HCT116 (cell line): ENCODE measurements around the gene ETV7. TPM values are rescaled to one million over a fixed set of nuclear protein-coding genes. Genes with fewer than 3 reads are reported as not detected.

Experiments used
- ATAC-seq: fragments of 200-7000 bp; cut with Tn5 transposase; 2 replicates; pipeline ENCODE4 v1.9.1; 2020; ENCODE audit warnings: mild to moderate bottlenecking, moderate library complexity
- BruUV-seq: library from RNA; stranded (reverse); fragments of 400-500 nt; replicated peaks from 2 replicates; lab custom pipeline; 2021; lab: Mats Ljungman, UMichigan
- CTCF ChIA-PET: fragments of 300-600 bp; sonication (Branson Sonifier 250); formaldehyde crosslinking; loops from one replicate; lab custom pipeline; 2021; ENCODE audit warnings: antibody characterized with exemption; lab: Charles Lee
- POLR2A ChIA-PET: fragments of 300-600, 350-600 bp; sonication (Branson Sonifier 250); formaldehyde crosslinking; loops from one replicate; lab custom pipeline; 2021; ENCODE audit warnings: antibody characterized with exemption; lab: Charles Lee
- RAD21 ChIA-PET, 2 experiments: fragments of 300-600 bp; sonication (Branson Sonifier 250); formaldehyde crosslinking; loops; one replicate each; lab custom pipeline; 2023; ENCODE audit warnings: low total read pairs in 2 of 2; ENCODE audit not compliant: uncharacterized antibody in 2 of 2, unreplicated experiment in 2 of 2, low non-redundant PET in 1 of 2; lab: Charles Lee
- DNase-seq: peaks from one replicate; pipeline ENCODE4 v3.0.0-alpha.2; 2010; ENCODE audit warnings: low read depth, low spot score
- H2AFZ ChIP-seq: fragments of 200-600 bp; shearing (Covaris generic), sonication (generic); 2 replicates; pipeline ENCODE4 v1.6.1; 2017; ENCODE audit warnings: low read depth, mixed run types, mixed read lengths, antibody characterized with exemption, low read length; ENCODE audit not compliant: poor library complexity, severe bottlenecking
- H3K27ac ChIP-seq: 2 replicates; pipeline ENCODE4 v1.5.1; 2012; ENCODE audit warnings: low read depth, low read length
- H3K27me3 ChIP-seq: fragments of 200-600 bp; sonication (generic); 2 replicates; pipeline ENCODE4 v1.6.1; 2016; ENCODE audit warnings: mixed run types, low read length, mixed read lengths; ENCODE audit not compliant: insufficient read depth
- H3K36me3 ChIP-seq, 2 experiments: fragments of 200-500 bp in 1 of 2; fragments of 200-600 bp in 1 of 2; sonication (Bioruptor generic) in 1 of 2; sonication (generic) in 1 of 2; 2 replicates each; pipeline versions ENCODE4 v1.5.1 to v1.6.1; 2014 to 2016; ENCODE audit warnings: low read length in 2 of 2, inconsistent platforms in 1 of 2, mixed read lengths in 1 of 2, mixed run types in 1 of 2; ENCODE audit not compliant: insufficient read depth in 2 of 2, control insufficient read depth in 1 of 2
- H3K4me1 ChIP-seq, 2 experiments: fragments of 200-600 bp in 1 of 2; sonication (generic) in 1 of 2; 2 replicates each; pipeline versions ENCODE4 v1.5.1 to v1.6.1; 2012 to 2017; ENCODE audit warnings: low read length in 2 of 2, inconsistent platforms in 1 of 2, mild to moderate bottlenecking in 1 of 2, mixed read lengths in 1 of 2, mixed run types in 1 of 2, moderate library complexity in 1 of 2; ENCODE audit not compliant: insufficient read depth in 2 of 2, control insufficient read depth in 1 of 2
- H3K4me2 ChIP-seq: fragments of 200-600 bp; sonication (generic); 2 replicates; pipeline ENCODE4 v1.6.1; 2017; ENCODE audit warnings: mixed run types, low read length, mixed read lengths
- H3K4me3 ChIP-seq, 2 experiments: fragments of 200-600 bp in 1 of 2; sonication (generic) in 1 of 2; replicated peaks in 1 of 2; 2 replicates each; pipeline ENCODE4 v1.5.1; 2011 to 2016; ENCODE audit warnings: low read length in 2 of 2, control low read depth in 1 of 2, low read depth in 1 of 2, mild to moderate bottlenecking in 1 of 2, mixed read lengths in 1 of 2, mixed run types in 1 of 2
- H3K79me2 ChIP-seq: fragments of 200-600 bp; sonication (generic); 2 replicates; pipeline ENCODE4 v1.6.1; 2017; ENCODE audit warnings: mild to moderate bottlenecking, mixed run types, low read length, moderate library complexity, mixed read lengths; ENCODE audit not compliant: insufficient read depth
- H3K9ac ChIP-seq: fragments of 200-600 bp; sonication (generic); 2 replicates; pipeline ENCODE4 v1.6.1; 2016; ENCODE audit warnings: low read length, mixed read lengths
- H3K9me2 ChIP-seq: fragments of 200-600 bp; sonication (generic), shearing (Covaris generic); 2 replicates; pipeline ENCODE4 v1.6.1; 2017; ENCODE audit warnings: mixed run types, mild to moderate bottlenecking, moderate library complexity; ENCODE audit not compliant: insufficient read depth
- H3K9me3 ChIP-seq, 2 experiments: fragments of 200-500 bp in 1 of 2; fragments of 200-600 bp in 1 of 2; sonication (Bioruptor generic) in 1 of 2; sonication (generic) in 1 of 2; 2 replicates each; pipeline ENCODE4 v1.6.1; 2014 to 2017; ENCODE audit warnings: low read length in 2 of 2, mixed read lengths in 2 of 2, inconsistent platforms in 1 of 2, low read depth in 1 of 2, mild to moderate bottlenecking in 1 of 2, mixed run types in 1 of 2, moderate library complexity in 1 of 2; ENCODE audit not compliant: control insufficient read depth in 1 of 2, insufficient read depth in 1 of 2
- H4K20me1 ChIP-seq: fragments of 200-600 bp; sonication (generic), shearing (Covaris generic); 2 replicates; pipeline ENCODE4 v1.6.1; 2017; ENCODE audit warnings: mixed run types, mild to moderate bottlenecking, moderate library complexity; ENCODE audit not compliant: insufficient read depth
- CBX3 ChIP-seq: IDR thresholded peaks from 2 replicates; pipeline ENCODE4 v1.6.1; 2012; ENCODE audit warnings: low read depth
- EGR1 ChIP-seq: IDR thresholded peaks from 2 replicates; pipeline ENCODE4 v1.6.1; 2012; ENCODE audit warnings: low read depth
- ELF1 ChIP-seq: IDR thresholded peaks from 2 replicates; pipeline ENCODE4 v1.6.1; 2012; ENCODE audit warnings: low read depth, borderline replicate concordance
- EZH2 ChIP-seq: fragments of 200-600 bp; sonication (generic); IDR thresholded peaks from 2 replicates; pipeline ENCODE4 v1.6.1; 2017; ENCODE audit warnings: antibody characterized with exemption, mixed run types
- FOSL1 ChIP-seq: IDR thresholded peaks from 2 replicates; pipeline ENCODE4 v1.6.1; 2012; ENCODE audit warnings: low read depth
- JUND ChIP-seq: IDR thresholded peaks from 2 replicates; pipeline ENCODE4 v1.6.1; 2012
- POLR2A ChIP-seq: IDR thresholded peaks from 2 replicates; pipeline ENCODE4 v1.7.0; 2011; ENCODE audit warnings: borderline replicate concordance; ENCODE audit not compliant: insufficient read depth, insufficient read length; ENCODE audit errors: extremely low read depth
- RAD21 ChIP-seq: IDR thresholded peaks from 2 replicates; pipeline ENCODE4 v1.6.1; 2012; ENCODE audit warnings: low read depth, mild to moderate bottlenecking
- SP1 ChIP-seq: IDR thresholded peaks from 2 replicates; pipeline ENCODE4 v1.6.1; 2012; ENCODE audit warnings: low read depth
- YY1 ChIP-seq: IDR thresholded peaks from 2 replicates; pipeline ENCODE4 v1.6.1; 2011; ENCODE audit warnings: low read length, low read depth, moderate library complexity, mild to moderate bottlenecking; ENCODE audit not compliant: insufficient replicate concordance; ENCODE audit errors: extremely low read depth
- ZFX ChIP-seq: fragments of 450-650 bp; IDR thresholded peaks from 2 replicates; pipeline ENCODE4 v1.6.1; 2017
- ZNF274 ChIP-seq: fragments of 200-500 bp; sonication (Bioruptor generic); IDR thresholded peaks from 2 replicates; pipeline ENCODE4 v1.6.1; 2014; ENCODE audit warnings: mild to moderate bottlenecking, low read depth, low read length, inconsistent platforms
- intact Hi-C: fragments of 100-400 bp; cut with micrococcal nuclease; formaldehyde crosslinking; loops from 2 replicates; pipeline ENCODE4 v1.10.0; 2022
- total RNA-seq: library from RNA; stranded (reverse); gene quantifications from one replicate; pipeline ENCODE4 v1.2.1, GENCODE V29; 2021; ENCODE audit not compliant: unreplicated experiment
- TF ChIP-seq, protein P1 (sequence below): IDR thresholded peaks from 2 replicates; pipeline ENCODE4 v1.6.1; 2012
- TF ChIP-seq, protein P2 (sequence below): IDR thresholded peaks from 2 replicates; pipeline ENCODE4 v1.6.1; 2011; ENCODE audit warnings: mild to moderate bottlenecking, low read length, moderate library complexity; ENCODE audit not compliant: insufficient replicate concordance; ENCODE audit errors: extremely low read depth

Gene ETV7
- total RNA-seq, 1 experiment from 2014 or later = 1.0 TPM

DNA sequence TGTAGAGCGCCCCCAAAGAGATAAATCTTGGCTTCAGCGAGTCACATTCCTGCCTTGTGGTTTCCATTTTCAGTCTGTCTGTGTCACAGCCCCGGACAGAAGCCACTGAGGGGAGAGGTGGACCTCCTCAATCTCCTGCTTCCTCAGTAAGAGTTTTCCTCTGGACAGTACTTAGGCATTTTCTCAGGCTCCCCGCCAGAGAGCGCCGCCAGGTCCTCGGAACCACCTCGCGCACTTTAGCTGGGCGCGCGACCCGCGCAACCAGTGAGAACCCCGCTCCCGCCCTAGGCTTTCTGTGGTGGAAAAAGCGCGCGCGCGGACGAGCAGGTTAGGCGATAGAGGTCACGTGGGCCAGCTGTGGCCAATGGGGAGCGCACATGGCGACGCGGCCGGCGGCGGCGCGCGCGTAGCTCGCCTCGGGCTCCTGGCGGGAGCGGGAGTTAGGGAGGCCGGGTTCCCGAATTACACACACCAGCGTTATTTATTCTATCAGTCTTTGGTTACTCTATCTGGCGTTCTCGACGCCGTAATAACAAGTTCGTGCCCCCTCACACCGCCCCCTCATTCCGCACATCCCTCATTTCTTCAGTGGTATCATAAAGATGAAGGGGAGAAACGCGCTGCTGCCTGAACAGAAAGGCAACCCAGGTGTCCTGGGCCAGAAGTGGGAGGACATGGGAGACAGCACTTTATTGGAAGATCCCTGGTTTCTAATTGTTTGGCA, 35.8 kb upstream of the ETV7 start (continued):
- TF ChIP-seq, protein P1, sequence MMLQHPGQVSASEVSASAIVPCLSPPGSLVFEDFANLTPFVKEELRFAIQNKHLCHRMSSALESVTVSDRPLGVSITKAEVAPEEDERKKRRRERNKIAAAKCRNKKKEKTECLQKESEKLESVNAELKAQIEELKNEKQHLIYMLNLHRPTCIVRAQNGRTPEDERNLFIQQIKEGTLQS = no peak
- TF ChIP-seq SP1 (peak; percentile 44; the same call in 1 of the 2 replicates), ELF1 (no peak)

DNA sequence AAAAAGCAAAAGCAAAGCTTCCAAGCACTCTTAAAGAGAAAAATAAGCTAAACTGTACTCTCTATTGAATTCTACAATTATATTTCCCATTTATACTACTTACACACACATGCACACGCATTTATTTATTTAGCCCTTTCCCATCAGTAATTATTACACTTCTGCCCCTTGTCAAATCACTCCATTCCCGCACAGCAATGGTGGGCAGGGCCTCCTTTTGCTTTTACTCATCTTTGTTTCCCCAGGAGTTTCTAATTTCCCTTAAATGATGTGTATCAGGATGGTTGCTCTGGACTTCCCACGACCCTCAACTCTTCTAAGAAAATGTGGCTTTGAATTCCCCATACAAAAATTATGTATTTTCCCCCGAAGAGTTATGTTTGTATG, 35.2 kb upstream of the ETV7 start:
- H3K9me3 ChIP-seq = no peaks in the 10 kb centered on the region
- intact Hi-C loops = loop anchor here (1.0 to 5.0 kb wide), 3 partner anchors 154 to 260 kb away; partner anchors contain the start of gene SRSF3
- peak overlapping the region; percentile 76 for H2AFZ ChIP-seq
- ChIA-PET CTCF (interaction anchor here (1.0 to 1.6 kb wide), 3 partner anchors 13 to 360 kb away, joined by 3 to 9 read pairs (median 3); no protein-coding TSS in a partner anchor), POLR2A (interaction anchor here (1.0 to 1.4 kb wide), 2 partner anchors 19 to 21 kb away, joined by 5 to 8 read pairs; partner anchors contain the start of gene KCTD20), RAD21 (no interaction called here)
- H3K27ac ChIP-seq = no peak overlapping the region
- H3K9me2 ChIP-seq = no peaks in the 10 kb centered on the region
- H3K9ac ChIP-seq = peak overlapping the region; percentile 53
- H3K4me1 ChIP-seq = peaks cover 6 to 22% of the 10 kb centered on the region in 2 experiments; a peak in 3 of 4 replicates
- H3K4me3 ChIP-seq = peak overlapping the region; percentile 33 to 49
- H4K20me1 ChIP-seq = no peaks in the 10 kb centered on the region
- DNase-seq = no peak
- H3K27me3 ChIP-seq = no peaks in the 10 kb centered on the region
- TF ChIP-seq, protein P2, sequence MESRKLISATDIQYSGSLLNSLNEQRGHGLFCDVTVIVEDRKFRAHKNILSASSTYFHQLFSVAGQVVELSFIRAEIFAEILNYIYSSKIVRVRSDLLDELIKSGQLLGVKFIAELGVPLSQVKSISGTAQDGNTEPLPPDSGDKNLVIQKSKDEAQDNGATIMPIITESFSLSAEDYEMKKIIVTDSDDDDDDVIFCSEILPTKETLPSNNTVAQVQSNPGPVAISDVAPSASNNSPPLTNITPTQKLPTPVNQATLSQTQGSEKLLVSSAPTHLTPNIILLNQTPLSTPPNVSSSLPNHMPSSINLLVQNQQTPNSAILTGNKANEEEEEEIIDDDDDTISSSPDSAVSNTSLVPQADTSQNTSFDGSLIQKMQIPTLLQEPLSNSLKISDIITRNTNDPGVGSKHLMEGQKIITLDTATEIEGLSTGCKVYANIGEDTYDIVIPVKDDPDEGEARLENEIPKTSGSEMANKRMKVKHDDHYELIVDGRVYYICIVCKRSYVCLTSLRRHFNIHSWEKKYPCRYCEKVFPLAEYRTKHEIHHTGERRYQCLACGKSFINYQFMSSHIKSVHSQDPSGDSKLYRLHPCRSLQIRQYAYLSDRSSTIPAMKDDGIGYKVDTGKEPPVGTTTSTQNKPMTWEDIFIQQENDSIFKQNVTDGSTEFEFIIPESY = no peak
- TF ChIP-seq ELF1 (no peak), JUND (no peak), EZH2 (no peak), POLR2A (no peak), ZFX (no peak), RAD21 (no peak), YY1 (no peak), FOSL1 (no peak), EGR1 (no peak), CBX3 (no peak), ZNF274 (no peak)
- TF ChIP-seq, protein P1 = no peak
- ATAC-seq = peak; percentile 0; the same call in 1 of the 2 replicates
- no peaks in the 10 kb centered on the region for H3K36me3 ChIP-seq
- peak overlapping the region; percentile 75 for H3K4me2 ChIP-seq
- H3K79me2 ChIP-seq = no peaks in the 10 kb centered on the region
- no TSS peak for BruUV-seq
